Stimulated activated CD4-positive, alpha-beta T cell treated with anti-CD3 and anti-CD28 coated beads, Interleukin-4, amount 100 ng/mL, for 4 hours (primary cell): ENCODE results near the gene ADA.
"Not testable (repeated sequence)": the region's sequence is repeated elsewhere in the genome, so short reads cannot be mapped to it uniquely, and the experiment has no call there.

Experiments used
- DNase-seq, 2 experiments: peaks; one replicate each; pipeline ENCODE4 v3.0.0-alpha.2; 2020

The ADA gene

GRCh38 chr20:44651684-44652423, at the start of gene ADA:
ADA (minus strand) TSS chr20:44651699; CDS start chr20:44651607, 92 bp downstream.
- peak; percentile 27 to 40 for DNase-seq

DNA sequence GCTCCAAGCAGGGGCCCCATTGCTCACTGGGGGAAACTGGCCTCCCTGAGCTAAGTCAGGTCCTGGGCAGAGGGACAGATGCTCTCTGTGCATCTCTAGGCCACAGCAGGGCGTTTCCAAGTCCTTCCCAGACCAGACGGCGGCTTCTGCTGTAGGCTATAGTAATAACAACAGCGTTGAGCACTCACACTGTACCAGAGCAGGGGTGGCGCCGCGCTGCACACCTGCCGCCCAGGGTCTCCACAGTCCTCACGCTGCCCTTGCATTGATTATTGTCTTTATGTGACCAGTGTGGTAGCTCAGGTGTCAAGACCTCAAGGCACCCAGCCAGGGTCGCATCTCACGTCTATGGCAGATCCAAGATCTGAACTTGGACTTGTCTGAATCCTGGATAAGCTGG, 48.8 kb upstream of the ADA start:
- no peak for DNase-seq

DNA sequence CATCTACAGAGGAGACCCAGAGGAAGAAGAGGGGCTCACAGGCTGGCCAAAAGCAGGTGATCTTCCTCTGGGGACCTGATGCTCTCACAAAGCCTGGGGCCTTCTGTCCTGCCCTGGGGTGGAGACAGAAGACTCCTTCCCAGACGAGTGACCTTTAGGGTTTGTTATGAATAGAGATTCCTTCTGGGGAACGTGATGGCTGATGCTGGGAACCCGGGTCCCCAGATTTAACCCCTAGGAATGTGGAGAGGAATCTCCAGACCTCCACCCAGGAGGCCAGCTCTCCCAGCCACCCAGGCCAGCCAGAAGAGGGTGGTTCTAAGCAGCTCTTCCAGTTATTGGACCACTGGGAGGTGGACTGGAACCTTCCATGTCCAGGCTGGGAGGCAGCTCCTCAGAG, 46.9 kb upstream of the ADA start:
- no peak for DNase-seq

- not testable (repeated sequence) for DNase-seq
These were observed 45.5 kb upstream of the ADA start for GRCh38 chr20:44697041-44697440.

DNA sequence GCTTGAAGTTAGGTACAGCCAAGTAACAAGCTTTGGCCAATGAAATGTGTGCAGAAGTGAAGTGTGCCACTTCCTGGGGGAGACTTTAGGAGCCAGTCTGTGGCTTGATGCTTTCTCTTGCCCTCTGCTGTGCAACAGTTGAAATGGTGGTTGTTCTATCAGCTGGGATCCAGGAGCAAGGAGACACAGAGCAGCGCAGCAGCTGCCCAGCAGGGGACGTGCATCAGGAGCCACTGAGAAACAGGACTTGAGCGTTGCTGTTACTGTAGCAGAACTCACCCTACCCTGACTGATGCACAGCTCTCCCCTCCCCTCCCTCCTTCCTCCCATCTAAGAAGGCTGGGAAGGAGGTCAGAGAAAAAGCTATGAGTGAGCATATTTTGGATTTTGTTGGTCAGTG, 44.8 kb upstream of the ADA start:
- no peak for DNase-seq

- no peak for DNase-seq
These were observed 44.3 kb upstream of the ADA start for GRCh38 chr20:44695674-44696300.

- DNase-seq: no peak
These were observed 43.8 kb upstream of the ADA start for GRCh38 chr20:44695295-44695673.

- DNase-seq: no peak
These were observed 42.7 kb upstream of the ADA start for GRCh38 chr20:44694159-44694558.

DNA sequence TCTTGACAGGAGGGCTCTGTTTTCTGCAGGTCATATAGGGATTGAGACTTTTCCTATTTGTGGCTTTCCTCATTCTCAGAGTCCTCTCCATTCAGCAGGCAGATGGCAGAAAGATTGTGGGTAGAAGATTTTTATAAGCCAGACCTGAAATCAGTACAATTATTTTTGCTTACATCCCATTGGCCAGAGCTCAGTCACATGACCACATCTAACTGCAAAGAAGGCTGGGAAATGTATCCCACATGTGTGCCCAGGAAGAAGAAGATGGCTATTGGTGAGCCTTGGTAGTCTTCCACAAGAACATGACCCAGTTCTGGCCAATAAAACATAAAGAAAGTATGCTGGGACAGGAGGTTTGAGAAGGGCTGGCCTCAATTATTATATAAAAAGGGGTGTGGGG, 42.1 kb upstream of the ADA start:
- DNase-seq: no peak

DNA sequence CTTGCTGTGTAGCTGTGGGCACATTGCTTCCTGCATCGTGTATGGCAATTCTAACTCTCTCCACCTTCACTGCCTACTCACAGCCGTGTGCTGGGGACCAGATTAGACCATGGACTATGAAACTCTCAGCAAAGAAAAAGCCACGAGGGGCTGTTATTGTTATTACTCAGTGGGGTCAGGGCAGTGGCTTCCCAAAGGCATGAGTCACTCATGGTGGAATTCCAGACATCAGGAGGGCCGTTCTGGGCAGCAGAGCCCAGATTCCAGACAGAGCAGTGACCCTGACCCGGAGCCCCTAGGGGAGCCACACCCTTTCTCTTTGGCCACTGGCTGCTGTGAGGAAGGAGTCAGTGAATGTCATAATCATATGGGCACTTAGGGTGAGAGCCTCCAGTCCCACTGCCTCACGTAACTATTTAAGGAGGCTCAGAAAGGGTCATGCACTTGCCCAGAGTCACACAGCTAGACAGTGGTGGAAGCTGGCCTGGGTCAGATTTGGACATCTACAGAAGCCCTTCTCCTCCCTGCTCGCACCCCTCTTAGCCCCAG, 41.5 kb upstream of the ADA start:
- no peak for DNase-seq

DNA sequence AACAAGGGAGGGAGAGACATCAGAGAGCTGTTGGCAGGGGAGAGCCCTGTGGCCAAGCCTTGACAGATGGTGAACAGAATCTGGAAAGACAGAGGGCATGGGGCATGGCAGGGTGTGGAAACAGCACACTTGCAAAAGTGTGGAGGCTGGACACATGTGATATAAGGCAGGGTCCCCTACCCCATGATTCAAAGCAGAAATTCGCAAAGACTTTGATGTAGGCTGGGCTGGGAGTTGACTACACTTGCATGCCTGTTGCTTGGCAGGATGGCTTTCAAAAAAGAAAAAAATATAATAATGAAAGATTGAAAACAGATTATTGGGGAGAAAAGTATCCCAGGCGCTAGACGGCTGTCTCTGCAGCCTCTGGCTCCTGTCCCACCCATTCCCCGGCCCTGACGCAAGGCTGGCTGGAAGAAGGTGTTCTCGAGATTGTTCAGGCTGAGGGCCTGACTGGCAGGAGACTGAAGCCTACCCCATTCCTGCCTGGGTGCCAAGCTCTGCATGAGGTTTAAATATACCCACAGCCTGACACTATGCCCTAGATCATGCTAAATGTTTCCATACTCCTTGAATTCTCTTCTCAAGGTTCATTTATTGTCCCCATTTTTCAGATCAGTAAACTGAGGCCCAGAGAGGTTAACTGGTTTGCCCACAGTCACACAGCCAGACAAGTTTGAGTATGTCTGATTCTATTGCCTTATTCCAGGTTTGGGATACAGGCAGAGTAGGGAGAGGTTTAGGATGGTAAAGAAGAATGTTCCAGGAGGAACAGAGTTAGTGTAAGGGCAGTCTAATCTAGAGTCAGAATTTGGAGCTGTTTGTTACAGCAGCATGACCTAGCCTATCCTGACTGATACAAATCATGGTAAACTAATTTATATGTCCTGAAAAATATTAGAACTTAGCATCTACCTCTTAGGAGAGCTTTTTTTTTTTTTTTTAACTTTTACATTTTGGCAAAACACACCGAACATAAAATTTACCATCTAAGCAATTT, 40.2 kb upstream of the ADA start:
- no peak for DNase-seq

GRCh38 chr20:44690781-44691423, 39.4 kb upstream of the ADA start:
- no peak for DNase-seq

- DNase-seq: no peak
These were observed 38.3 kb upstream of the ADA start for GRCh38 chr20:44689809-44690208.

GRCh38 chr20:44688053-44688625, 36.6 kb upstream of the ADA start:
- no peak for DNase-seq

GRCh38 chr20:44686934-44687333, 35.4 kb upstream of the ADA start:
- DNase-seq: no peak

GRCh38 chr20:44684047-44684967, 32.8 kb upstream of the ADA start:
- DNase-seq: no peak

DNA sequence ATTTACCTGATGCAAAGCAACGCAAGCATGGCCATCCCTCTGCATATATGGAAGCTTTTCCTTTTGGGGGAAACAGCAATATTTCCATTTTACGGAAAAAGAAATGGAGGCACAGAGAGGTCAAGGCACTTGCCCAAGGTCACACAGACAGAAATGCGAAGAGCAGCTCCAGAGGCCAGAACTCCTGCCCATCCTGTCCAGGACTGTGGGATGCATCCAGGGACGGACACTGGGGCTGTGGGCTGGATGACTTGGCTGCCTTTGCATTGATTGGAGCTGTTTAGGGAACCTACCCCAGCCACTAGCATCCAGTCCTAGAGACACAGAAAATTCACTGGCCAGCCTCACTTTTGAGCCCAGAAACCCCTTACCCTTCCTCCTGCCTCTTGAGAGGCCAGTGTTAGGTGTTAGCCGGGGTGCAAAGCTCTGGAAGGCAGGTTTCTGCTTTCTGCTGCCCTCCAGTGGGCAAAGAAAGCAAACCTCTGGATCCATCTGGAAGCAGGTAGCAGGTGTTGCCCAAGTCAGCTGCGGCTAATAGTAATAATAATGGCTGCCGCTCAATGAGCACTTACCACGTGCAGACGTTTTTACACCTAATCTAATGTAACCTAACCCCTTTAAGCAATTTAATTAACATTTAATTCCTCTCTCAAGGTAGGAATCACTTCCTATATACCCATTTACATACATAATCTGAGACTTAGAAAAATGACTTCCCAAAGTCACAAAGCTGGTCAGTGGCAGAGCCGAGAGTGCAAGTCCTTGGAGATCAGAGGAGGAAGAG, 32.0 kb upstream of the ADA start:
- peak; percentile 50 to 59 for DNase-seq

DNA sequence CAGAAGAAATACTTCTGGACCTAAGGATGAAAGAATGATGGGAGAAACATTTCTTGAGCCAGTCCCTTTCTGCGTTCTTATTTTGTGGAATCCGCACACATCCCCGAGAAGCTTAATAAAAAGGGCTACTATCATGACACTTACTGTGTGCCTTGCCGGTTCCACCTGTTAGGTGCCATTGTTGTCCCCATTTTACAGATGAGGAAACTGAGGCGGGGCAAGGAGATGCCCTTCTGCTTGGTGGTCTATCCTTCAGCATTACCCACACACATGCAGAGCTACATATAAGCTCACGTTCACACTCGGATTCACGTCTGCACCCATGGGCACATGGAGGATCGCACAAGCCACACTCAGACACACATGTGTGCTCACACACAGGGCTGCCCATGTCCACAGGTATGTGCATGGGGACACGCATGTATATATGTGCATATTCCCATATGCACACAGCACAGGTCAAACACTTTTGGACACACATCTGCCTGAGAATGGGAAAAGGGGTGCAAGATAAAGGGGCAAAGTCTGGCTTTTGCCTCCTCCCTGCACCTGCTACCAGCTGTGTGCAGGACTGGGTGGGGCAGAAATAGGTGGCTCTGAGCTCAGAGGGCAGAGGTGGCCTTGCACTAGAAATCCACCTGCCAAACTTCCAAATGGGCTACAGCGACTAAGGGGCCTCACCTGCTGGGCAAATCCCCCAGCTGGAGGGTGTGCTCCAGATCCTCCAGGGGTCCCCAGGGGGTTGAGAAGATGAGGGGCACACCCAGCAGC, 30.5 kb upstream of the ADA start:
- no peak for DNase-seq

- DNase-seq: no peak
These were observed 27.6 kb upstream of the ADA start for GRCh38 chr20:44678990-44679611.
